CD4-positive, alpha-beta T cell treated with Interleukin-6 for 4 hours (primary cell): ENCODE data around the gene MAPKAPK2.

Source experiments
- DNase-seq: peaks from one replicate; pipeline ENCODE4 v3.0.0-alpha.2; 2020; ENCODE audit warnings: mixed read lengths

MAPKAPK2 gene

DNA sequence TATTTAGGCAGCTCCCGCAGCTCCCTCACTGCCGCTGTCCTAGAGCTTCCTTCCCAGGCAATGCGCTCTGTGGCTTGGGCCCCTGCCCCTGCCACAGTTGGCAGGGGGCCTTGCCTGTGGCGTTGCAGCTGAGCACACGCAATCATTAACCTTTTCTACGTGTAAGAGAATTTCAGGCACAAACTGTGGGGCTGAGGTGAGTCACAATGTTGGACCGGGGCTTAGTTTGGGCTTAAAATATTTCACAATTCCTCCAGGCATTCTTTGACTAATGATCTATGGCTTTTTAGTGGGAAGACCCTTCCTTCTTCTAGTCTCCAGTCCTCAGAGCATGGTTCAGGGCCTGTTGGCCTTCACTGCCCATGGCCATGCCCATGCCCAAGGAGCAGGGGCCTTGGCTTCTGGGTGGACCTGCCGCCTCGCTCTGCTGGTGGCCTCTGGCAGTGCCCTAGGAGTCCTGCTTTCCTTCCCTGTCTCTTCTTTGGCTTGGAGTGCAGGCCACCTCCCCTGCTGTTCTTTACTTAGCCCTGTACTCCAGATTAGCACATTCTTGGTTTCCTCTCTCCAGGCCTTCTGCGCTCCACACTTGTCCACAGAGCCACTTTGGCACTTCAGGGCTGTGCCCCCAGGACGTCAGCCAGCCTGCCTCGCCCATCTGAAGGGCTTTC is 39.2 kb downstream of the MAPKAPK2 start:
- no peak for DNase-seq

- DNase-seq = peak; percentile 76
Measured at GRCh38 chr1:206725109-206725963, 40.6 kb downstream of the MAPKAPK2 start.

DNA sequence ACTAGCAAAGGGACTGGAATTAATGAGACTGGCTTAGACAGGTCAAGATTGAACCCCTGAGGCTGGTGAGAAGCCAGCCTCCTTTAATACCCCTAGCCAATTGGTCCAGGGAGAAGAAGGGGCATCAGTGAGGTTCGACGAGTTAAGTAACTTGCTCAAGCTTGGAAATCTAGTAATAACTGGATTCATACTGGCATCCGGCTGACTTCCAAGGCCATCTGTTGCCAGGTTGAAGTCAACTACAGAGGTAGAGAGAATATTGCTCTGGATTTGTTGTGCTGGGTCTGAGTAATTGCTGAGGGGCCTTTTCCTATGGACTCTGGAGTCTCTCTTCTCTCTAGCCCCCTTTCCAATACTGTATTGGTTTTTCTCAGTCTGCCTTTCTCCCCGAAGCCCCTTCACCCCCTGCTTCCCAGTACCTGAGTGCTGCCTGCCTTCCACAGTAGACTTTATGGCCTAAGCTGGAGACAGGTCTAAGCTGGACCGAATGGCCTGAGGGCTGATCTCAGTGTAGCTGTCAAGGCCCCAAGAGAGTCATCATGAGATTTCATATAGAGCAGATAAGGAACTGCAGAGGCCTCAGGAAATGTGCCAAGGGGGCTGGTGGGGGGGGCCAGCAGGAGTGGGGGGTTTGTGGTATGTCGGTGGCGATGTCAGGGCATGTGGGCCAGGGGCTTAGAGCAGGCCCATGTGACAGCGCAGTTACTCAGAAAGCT is 43.4 kb downstream of the MAPKAPK2 start:
- no peak for DNase-seq

- DNase-seq = no peak
Measured at GRCh38 chr1:206728697-206728987, 43.9 kb downstream of the MAPKAPK2 start.

GRCh38 chr1:206729050-206729449 is 44.3 kb downstream of the MAPKAPK2 start:
- DNase-seq = no peak

DNA sequence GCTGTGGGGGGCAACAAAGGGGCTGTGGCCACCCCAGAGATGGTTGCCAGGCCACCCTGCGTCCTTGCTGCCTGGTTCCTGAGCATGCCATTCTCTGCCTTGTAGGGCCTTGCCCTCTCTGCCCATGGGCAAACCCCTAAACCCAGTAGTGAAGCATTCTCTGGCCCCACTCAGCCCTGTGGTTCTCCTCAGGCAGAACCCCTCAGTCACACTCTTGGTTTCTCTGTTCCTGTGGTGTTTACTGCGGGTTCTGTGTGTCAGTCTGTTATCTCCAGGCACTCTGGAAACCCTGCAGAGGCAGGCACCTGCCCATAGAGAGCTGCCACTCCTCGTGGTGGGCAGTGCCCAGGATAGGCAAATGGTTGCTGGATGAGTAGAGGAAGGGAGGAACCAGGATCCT is 44.8 kb downstream of the MAPKAPK2 start:
- DNase-seq = no peak

- DNase-seq = no peak
Measured at GRCh38 chr1:206732508-206732907, 47.8 kb downstream of the MAPKAPK2 start.

DNA sequence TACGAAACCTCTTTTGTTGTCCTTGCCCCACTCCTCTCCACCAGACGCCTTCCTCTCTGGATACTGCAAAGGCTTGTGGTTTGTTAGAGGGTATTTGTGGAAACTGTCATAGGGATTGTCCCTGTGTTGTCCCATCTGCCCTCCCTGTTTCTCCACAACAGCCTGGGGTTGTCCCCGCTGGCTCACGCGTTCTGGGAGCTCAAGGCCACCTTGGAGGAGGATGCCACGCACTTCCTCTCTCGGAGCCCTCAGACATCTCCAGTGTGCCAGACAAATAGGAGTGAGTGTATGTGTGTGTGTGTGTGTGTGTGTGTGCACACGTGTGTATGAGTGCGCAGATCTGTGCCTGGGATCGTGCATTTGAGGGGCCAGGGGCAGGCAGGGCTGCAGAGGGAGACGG is 48.3 kb downstream of the MAPKAPK2 start:
- no peak for DNase-seq

- peak; percentile 78 for DNase-seq
Measured at GRCh38 chr1:206734499-206735142, 49.9 kb downstream of the MAPKAPK2 start.

DNA sequence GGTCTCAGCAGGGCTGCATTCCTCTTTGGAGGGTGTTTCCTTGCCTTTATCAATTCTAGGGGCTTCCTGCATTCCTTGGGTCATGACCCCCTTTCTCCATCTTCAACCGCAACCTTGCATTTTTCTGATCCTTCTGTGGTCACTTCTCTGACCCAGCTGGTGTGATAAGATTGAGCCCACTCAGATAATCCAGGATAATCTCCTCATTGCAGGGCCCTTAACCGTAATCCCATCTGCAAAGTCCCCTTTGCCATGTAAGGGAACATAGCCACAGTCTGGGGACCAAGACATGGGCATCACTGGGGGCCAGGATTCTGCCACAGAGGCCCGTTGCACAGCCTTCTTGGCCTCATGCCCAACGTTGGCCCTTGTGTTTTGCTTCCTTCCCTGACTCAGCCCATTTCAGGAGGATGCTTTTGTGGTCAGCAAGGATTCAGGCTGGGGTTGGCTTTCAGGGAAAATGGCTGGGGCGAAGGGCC is 50.9 kb downstream of the MAPKAPK2 start:
- no peak for DNase-seq

DNA sequence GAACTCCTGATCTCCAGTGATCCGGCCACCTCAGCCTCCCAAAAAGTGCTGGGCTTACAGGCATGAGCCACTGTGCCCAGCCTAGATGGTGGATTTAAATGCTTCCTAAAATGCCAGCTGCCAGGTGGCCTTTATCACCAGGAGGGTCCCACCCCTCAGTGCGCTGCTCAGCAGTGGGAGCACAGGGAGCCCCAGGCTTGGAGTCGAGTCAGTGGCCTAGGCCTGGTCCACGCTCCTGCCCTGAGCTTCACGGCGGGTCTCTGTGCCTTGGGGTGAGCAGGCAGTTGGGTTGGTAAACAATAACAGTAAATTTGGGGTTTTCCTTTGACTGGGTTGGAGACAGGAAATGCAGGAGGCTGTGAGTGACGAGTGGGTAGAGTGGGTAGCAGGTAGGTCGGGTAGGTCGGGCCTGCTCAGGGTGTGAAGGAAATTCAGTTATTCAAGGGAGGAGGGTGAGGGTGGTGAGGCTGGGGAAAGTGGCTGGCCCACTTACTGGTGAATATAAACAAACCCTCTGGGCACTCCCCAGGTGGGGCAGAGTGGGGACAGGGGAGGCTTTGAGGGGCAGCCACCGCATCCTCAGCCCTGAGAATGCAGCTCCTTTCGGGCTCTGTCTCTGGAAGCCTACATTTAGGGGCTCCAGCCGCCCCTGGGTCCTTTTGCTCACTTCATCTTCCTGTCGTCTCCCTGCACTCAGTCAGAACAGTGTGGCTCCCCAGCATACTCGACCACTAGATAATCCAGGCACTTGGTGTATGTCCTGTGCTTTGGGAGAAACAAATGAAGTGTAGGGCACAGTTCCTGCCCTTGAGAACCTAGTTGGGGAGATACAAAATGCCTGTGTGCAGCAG is 52.4 kb downstream of the MAPKAPK2 start:
- peak; percentile 70 for DNase-seq

DNA sequence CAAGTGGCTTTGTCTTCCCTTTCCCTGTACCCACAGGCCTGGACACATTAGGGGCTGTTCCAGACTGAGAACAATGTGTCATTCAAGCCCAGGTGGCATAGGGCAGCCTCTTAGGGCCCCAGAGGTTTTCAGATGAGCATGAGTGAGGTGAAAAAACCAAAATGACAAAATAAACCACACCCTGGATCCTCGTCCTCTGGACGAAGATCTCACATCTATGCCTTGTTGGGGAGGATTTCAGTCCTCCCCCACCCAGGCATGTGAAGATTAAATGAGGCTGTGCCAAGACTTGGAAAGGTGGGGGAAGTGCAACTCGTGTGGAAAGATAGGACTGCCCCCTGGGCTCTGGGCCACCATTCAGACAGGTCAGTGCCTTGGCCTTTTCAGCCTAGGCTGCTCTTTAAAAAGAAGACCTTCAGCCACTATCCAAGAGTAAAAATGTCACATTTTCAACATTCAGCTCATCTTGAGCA is 53.1 kb downstream of the MAPKAPK2 start:
- peak; percentile 29 for DNase-seq

DNA sequence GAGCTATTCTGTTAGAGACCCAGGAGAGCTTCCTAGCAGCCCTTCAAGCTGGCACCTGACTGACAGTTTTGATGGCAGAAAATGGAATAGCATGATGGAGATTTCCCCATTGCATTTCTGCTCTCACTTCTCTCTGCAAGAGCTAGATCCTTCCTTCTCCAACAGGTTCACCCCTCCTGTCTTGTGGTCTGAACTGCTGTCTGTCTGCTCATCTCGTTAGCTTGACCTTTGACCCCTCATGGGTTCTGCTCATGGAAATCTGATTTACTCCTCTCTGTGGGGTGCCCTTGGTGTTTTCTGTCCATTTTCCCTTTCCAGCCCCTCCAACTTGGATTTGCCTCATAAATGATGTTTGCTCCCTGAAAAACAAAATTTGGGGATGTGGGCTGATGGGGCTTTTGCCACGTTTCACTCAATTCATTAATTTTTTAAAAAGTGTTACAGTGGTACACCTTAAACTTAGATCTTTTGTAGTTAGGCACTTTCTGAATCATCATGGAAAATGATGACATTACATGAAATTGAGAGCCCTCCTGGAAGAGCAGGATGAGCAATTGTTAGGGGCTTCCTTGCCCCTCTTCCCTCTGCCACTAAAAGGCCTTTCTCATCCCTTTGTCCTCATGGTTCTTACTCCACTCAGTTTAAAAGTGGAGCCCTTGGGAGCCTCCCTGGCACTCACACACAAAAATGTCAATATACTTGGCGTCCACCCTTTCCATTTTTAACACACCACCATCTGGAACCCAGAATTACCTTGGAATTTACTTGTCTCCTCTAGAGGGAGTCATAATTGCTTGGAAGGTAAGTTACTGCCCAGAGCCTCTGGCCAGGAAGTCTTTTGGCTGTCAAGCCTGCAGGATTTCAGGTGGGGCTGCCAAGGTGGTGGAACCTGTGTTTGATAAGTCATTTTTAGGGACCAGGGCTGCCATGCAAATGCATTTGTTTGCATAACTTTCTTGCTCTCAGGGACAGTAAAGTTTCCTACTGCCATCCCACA is 54.0 kb downstream of the MAPKAPK2 start:
- peak; percentile 27 for DNase-seq

DNA sequence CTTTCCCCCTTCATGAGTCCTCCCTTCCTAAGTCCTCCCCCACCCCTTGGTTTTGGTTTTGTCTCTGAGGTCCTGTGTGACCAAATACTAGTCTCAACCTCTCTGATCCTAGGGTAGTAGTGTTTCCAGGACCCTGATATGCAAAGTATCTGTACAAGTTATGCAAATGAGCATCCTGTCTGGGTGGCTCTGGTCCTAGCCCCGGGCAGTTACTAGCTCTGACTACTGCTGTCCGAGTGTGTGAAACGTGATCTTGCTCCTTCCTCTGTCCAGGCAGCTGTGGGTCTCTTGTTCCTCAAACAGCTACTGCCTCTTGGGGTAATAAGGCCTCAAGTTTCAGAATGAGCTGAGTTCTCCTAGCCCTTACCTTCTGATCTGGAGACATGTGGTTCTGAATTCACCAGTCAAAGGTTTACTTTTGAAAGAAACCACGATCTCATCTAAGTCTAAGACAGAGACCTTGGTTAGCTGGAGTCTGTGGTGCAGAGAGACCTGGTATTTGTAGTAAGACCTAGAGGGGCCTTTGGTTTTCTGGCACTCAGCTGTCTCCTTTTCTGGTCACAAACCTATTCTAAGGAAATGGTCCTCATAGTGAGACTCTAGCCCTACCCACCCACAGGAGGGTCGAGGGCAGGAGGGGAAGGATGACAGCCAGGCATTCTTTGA is 54.8 kb downstream of the MAPKAPK2 start:
- DNase-seq = no peak

GRCh38 chr1:206741142-206741701 is 56.5 kb downstream of the MAPKAPK2 start:
- DNase-seq = no peak

- DNase-seq = no peak
Measured at GRCh38 chr1:206742719-206743383, 58.1 kb downstream of the MAPKAPK2 start.

GRCh38 chr1:206744683-206745082 is 60.0 kb downstream of the MAPKAPK2 start:
- DNase-seq = peak; percentile 30

GRCh38 chr1:206745301-206745700 is 60.6 kb downstream of the MAPKAPK2 start:
- DNase-seq = peak; percentile 26

DNA sequence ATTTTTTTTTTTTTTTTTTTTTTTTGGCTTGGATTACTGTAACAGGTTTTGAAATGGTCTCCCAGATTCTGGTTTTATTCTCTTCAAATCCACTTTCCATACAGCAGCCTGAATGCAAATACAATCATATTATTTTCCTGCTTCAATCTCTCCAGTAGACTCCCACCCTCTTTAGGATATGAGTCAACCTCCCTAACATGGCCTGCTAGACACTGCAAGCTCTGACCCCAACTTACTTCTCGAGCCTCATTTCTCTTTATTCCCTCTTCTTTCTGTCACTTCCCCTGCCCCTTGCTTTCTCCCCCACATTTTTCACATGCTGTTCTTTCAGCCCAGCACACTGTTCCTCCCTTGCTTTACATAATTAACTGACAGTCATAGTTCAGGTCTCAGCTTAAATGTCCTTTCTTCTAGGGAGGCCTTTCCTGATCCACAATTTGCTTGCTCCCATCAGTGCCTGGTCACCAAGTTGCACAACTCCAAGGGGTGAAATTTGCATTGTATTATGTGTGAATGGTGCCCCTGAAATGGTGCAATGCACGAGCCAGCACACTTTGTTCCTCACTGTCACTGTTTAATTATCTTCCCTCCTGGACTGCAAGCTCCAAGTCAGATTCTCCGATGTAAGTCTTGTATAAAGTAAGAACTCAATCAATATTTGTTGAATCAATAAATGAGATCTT is 63.8 kb downstream of the MAPKAPK2 start:
- DNase-seq = no peak
